ENCODE measurements around the gene ZRANB1.

The ZRANB1 gene

DNA sequence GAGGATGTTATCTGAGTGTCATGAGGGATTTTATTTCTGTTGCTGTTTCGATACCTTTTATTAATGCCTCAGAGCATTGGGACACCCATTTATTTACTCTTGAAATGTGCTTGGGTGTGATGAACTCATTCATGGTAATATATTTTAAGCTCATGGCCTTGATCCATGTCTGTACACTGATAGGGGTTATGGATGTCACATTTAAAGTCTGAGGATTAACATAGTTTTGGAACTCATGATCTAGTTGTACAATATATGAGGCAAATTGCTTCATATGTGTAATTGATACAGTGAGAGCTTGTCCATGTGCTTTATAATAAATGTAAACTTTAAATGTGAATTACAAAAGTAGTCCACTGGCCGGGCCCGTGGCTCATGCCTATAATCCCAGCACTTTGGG lies 23.0 kb upstream of the ZRANB1 start:
- no peak for DNase-seq (ENCODE audit: extremely low read depth in 1 of 2, low read depth in 1 of 2)

GRCh38 chr10:124921261-124921660 lies 20.7 kb upstream of the ZRANB1 start:
- DNase-seq (ENCODE audit: extremely low read depth in 1 of 2, low read depth in 1 of 2): no peak

DNA sequence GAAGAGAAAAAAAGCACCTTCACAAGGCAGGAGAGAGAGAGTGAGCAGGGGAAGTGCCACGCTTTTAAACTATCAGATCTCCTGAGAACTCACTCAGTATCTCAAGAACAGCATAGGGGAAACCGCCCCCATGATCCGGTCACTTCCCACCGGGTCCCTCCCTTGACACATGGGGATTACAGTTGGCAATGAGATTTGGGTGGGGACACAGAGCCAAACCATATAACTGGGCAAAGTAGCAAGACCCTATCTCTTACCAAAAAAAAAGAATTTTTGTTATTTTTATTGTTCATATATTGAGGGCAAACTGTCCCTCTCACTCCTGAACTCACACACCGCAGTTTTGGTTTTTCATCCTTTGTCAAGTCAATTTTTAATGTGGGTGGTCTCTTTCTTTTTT lies 18.2 kb upstream of the ZRANB1 start:
- DNase-seq (ENCODE audit: extremely low read depth in 1 of 2, low read depth in 1 of 2): no peak

GRCh38 chr10:124926548-124926947 lies 15.4 kb upstream of the ZRANB1 start:
- no peak for DNase-seq (ENCODE audit: extremely low read depth in 1 of 2, low read depth in 1 of 2)

GRCh38 chr10:124928087-124928486 lies 13.8 kb upstream of the ZRANB1 start:
- no peak for DNase-seq (ENCODE audit: extremely low read depth in 1 of 2, low read depth in 1 of 2)

DNA sequence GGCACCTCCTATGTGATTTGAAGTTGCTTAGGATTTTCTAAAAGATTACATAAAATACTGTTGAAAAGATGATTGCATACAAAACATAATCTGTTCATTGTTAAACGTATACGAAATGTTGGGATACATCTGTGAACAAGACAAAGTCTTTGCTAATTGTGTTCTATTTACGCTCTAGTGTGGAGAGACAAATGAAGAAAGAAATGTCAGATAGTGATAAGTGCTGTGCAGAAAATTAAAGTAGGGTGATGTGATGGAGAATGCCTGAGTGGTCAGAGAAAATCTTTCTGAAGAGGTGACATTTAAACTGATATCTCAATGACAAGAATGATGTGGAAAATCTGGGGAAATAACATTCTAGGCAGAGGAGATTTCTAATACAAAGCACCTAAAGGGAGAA lies 13.4 kb upstream of the ZRANB1 start:
- no peak for DNase-seq (ENCODE audit: extremely low read depth in 1 of 2, low read depth in 1 of 2)

DNA sequence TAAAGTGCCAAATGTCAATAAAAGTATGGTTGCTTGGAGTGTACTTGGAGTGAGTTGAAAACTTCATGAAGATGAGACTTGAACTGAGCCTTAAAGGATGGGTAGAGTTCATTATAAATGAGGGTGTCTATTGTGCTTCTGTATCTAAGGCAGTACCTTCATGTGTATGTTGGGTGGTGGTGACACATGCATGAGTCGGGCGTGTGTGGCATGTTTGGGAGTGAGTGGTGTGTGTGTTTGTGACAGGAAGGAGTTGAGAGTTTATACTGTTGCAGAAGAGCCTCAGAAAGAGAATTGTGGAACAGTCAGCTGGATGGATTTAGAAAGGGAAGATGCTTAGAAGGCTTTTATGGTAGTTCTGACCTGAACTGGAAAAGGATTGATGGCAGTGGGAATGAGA lies 6.0 kb upstream of the ZRANB1 start:
- no peak for DNase-seq (ENCODE audit: extremely low read depth in 1 of 2, low read depth in 1 of 2)

DNA sequence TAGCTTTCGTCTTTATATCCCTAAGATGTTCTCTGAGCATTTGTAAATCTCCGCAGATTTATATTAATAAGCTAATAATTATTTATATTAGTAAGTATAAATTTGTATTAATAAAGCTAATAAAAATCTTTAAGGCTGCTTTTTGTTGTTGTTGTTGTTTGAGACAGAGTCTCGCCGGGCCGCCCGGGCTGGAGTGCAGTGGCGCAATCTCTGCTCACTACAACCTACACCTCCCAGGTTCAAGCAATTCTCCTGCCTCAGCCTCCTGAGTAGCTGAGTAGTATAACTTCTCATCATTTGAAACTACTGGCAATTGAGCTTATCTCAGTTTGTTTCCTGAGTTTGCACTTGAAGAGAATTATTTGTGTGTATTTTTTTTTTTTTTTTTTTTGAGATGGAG lies 5.1 kb upstream of the ZRANB1 start:
- no peak for DNase-seq (ENCODE audit: extremely low read depth in 1 of 2, low read depth in 1 of 2)

DNA sequence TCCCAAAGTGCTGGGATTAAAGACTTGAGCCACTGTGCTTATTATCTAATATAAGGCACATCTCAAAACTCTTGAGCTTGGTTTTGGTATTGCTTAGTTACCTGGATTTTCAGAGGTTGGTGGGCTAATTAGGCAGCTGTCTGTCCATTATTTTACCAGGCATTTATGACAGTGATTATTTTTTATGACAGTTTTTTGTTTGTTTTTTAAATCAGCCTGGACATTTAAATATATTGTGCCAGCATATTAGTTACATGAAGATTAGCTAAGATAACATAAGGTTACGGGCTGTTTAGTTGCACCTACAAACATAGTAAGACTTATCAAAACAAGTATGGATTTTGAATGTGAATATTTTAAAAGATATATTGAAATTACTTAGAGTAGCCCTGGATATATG lies 2.6 kb upstream of the ZRANB1 start:
- no peak for DNase-seq (ENCODE audit: extremely low read depth in 1 of 2, low read depth in 1 of 2)

- no peak for DNase-seq (ENCODE audit: extremely low read depth in 1 of 2, low read depth in 1 of 2)
Observed at GRCh38 chr10:124942317-124943169, 620 bp downstream of the ZRANB1 start.

DNA sequence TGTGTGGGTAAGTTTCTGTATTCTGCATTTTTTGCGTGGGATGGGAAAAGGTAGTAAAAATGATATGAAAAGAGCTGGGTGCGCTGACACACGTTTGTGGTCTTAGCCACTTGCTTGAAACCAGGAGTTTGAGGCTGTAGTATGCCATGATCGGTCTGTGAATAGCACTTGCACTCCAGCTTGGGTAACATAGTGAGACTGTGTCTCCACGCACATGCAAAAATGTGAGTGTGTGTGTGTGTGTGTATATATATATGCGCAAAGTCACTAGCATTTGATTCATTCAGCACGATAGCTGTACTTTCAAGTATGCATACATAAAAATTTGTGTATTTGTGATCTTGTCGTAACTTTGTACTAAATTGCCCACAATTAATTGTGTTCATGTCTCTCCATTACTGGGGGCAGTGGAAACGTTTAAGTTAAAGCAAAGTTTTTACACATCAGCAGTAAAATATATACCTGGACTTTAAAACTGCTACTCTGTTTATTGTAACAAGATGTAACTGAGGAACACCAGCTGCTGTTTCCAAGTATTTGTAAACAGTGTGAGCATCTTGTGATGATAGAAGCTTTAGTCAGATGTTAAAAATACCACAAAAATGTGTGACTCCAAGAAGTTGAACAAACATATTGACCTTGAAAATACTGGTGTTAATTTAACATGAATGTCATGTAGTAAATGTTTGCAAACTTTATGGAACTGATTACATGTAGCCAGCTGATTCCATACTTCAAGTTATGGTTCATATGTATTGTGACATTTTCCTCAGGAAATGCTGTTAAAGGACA lies 1.6 kb downstream of the ZRANB1 start:
- no peak for DNase-seq (ENCODE audit: extremely low read depth in 1 of 2, low read depth in 1 of 2)

- no peak for DNase-seq (ENCODE audit: extremely low read depth in 1 of 2, low read depth in 1 of 2)
Observed at GRCh38 chr10:124944982-124945381, 3.1 kb downstream of the ZRANB1 start.

GRCh38 chr10:124946945-124947344 lies 5.0 kb downstream of the ZRANB1 start:
- DNase-seq (ENCODE audit: extremely low read depth in 1 of 2, low read depth in 1 of 2): no peak

- DNase-seq (ENCODE audit: extremely low read depth in 1 of 2, low read depth in 1 of 2): no peak
Observed at GRCh38 chr10:124949543-124949942, 7.6 kb downstream of the ZRANB1 start.

- no peak for DNase-seq (ENCODE audit: extremely low read depth in 1 of 2, low read depth in 1 of 2)
Observed at GRCh38 chr10:124952123-124952522, 10.2 kb downstream of the ZRANB1 start.

GRCh38 chr10:124953421-124953820 lies 11.5 kb downstream of the ZRANB1 start:
- no peak for DNase-seq (ENCODE audit: extremely low read depth in 1 of 2, low read depth in 1 of 2)

DNA sequence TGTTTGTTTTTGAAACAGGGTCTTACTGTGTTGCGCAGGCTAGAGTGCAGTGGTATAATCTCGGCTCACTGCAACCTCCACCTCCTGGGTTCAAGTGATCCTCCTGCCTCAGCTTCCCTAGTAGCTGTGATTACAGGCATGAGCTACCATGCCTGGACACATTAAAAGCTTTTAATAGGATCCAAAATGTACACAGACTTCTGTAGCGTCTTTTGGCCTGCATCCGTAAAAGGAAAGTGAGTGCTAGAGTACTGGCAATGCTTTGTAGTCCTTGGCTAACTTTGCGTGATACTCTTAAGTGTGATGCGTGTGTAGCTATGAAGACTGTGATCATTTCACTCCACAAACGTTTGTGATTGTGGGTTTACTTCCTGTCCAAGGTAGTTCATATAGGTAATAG lies 13.3 kb downstream of the ZRANB1 start:
- DNase-seq (ENCODE audit: extremely low read depth in 1 of 2, low read depth in 1 of 2): no peak

DNA sequence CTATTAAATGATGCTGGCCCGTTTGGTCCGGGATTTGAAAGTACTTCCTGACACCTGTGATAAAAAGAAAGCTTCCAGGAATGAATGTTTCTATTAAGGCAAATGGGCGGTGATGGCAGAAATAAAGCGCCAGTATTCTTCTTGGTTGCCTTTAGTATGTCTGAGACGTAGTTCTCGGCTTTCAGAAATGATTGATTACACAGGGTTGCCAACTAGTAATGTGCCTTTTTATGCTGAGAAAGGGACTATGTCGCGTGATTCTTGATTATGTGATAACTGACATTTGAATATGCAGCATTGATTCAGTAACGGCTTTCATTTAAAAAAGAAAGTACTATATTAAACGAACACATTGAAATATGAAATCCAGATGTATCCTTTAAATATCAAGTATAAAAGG lies 13.9 kb downstream of the ZRANB1 start:
- no peak for DNase-seq (ENCODE audit: extremely low read depth in 1 of 2, low read depth in 1 of 2)

DNA sequence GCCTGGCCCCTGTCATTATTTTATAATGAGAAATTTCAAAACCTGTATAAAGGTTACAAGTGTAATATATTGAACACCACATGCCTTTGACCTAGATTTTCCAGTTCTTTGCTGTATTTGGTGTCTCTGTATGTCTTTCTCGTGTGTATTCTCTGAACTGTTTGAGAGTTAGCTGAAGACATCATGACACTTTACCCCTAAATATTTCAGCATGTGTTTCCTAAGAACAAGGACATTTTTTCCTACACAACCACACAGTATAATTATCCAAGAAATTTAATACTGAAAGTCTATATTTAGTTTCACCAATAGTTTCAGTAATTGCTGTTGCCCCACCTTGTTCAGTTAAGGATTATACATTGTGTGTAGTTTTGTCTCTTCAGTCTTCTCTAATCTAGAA lies 14.8 kb downstream of the ZRANB1 start:
- no peak for DNase-seq (ENCODE audit: extremely low read depth in 1 of 2, low read depth in 1 of 2)

DNA sequence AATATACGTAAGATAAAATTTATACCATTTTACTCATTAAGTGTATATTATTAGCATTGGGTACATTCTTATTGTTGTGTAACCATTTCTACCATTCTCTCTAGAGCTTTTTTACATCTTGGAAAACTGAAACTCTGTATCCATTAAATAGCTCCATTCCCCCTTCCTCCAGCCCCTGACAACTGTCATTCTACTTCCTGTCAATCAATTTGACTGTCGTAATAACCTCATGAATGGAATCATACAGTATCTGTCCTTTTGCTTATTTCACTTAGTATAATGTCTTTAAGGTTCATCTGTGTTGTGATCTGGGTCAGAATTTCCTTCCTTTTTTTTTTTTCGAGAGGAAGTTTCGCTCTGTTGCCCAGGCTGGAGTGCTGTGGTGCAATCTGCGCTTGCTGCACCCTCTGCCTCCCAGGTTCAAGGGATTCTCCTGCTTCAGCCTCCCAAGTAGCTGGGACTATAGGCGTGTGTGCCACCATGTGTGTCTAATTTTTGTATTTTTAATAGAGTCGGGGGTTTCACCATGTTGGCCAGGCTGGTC lies 15.6 kb downstream of the ZRANB1 start:
- no peak for DNase-seq (ENCODE audit: extremely low read depth in 1 of 2, low read depth in 1 of 2)

- no peak for DNase-seq (ENCODE audit: extremely low read depth in 1 of 2, low read depth in 1 of 2)
Observed at GRCh38 chr10:124959564-124959963, 17.6 kb downstream of the ZRANB1 start.

DNA sequence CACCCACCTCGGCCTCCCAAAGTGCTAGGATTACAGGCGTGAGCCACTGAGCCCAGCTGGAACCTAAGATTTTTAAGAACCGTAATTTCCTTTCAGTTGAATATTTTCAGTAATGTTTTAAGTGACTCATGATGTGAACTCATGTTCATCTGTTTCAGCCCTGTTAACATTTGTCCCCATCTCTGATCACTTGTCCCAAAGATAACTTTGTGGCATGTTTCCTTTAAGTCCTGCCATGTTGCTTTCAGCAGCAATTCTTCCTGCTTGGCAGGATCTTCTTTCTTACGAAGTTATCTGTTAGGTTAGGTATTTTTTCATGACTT lies 19.3 kb downstream of the ZRANB1 start:
- no peak for DNase-seq (ENCODE audit: extremely low read depth in 1 of 2, low read depth in 1 of 2)
